Stimulated activated CD8-positive, alpha-beta memory T cell treated with anti-CD3 and anti-CD28 coated beads, Interleukin-7, amount 100 ng/mL, for 1 hour (primary cell): ENCODE data around the gene PDZRN3.

Source experiments
- DNase-seq, 2 donors: peaks; one replicate each; pipeline ENCODE4 v3.0.0-alpha.2; 2020; ENCODE audit warnings: low read depth in 2 of 2

Gene PDZRN3

DNA sequence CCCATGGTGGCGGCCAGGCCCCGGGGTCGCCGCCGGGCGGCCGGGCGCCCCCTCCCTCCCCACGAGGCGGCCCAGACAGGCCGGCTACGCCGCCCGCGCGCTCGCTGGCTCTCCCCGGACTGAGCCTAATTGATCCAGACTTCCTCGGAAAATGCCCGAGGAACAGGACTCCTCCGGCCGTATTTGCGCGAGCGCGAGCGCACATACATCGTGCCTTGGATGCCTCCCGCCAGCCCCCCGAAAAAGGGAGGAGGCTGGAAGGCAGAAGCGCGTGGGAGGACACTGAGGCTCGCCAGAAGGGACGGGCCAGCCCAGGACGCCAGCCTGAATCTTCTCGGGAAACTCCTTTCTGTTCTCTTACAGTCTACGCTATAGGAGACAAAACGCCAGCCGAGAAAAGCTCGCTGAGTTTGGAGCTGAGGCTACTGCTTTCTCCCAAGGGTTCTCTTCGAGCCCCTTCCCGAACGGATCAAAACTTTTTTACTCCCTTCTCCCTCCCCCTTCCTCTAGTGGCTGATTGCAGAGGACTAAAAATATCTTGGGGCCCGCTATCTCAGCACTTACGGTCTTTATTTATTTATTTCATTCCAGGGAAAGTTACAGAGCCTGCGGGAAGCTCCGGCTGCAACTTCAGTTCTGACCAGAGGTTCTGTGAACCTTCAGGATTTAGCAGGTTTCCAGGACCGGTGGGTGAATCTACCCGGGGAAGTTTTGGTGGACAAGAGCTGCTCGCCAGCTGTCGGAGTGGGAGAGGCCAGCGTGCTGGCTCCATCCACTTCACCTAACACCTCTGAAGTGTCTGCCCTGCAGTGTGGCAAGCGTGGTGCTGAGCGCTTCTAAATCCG, at the start of gene PDZRN3:
Gene PDZRN3, minus strand, starts transcription at position 121 of the 845 bp plus-strand sequence.
- no peak for DNase-seq

DNA sequence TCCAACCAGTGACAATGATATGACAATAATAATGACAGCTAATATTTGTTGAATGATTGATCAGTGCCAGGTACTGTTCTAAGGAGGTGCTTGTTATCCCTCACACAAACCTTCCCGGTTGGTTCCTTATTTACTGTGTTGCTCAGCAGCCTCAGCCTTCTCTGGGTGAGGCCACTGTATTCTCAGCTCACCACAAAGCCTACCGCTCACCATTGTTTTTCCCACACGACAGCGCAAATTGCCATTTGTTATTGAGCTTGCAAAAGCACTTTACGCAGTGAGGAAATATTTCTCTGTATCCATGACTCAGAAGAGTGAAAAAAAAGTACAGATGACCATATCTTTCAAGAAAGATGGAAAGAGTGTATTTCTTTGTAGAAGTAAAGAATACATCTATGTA, 49.5 kb upstream of the PDZRN3 start:
- DNase-seq, result no peak

DNA sequence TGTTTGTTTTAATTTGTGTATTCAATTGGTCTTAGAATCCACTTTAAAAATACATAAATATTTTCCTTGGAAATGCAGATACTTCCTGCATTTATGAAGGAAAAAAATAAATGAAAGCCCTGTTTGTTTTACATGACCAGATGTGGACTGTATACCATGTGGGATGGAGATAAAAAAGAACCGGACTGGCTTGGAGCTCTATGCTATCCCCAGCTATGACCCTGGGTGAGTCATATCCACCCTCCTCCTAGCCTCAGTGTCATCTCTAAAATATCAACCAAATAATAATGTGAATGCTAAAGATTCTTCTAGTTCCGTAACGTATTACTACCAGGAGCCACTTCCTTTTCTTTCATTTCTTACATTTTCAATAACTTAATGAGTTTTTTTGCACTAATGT, 44.5 kb upstream of the PDZRN3 start:
- DNase-seq, result no peak

DNA sequence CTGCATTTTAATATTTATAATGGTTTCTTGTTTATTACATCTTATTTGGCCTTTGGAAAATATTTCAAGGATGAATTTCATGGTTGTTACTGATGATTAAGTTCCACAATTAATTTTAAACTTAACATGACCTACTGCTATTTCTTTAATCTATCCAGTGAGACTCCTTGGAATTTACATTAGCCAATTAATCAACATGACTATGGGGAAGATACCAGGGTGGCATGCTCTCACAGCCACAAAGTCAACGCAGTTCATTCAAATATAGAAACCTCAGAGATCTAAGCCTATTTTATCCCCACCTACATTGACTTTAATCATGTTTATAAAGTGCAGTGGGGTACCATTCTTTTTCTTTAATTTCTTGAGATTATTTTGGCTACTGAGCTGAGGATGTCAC, 43.6 kb upstream of the PDZRN3 start:
- DNase-seq, result no peak

DNA sequence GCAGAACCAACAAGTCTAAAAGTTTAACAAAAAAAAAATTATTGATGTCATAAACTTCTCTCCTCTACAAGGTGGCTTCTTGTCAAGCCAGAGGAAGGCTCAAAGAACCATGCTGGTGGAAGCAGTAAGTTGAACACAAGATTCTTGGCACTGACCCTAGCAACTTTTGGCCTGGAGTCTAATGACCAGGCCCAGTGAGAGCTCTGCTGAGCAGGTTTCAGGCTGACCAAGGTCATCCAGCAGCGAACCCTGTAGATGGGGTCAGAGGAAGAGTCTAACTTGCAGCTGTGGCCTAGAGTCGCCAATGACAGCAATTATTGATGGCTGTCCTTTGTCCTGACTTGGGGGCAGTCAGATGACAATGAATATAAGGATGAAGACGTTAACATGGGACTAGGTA, 43.1 kb upstream of the PDZRN3 start:
- no peak for DNase-seq

DNA sequence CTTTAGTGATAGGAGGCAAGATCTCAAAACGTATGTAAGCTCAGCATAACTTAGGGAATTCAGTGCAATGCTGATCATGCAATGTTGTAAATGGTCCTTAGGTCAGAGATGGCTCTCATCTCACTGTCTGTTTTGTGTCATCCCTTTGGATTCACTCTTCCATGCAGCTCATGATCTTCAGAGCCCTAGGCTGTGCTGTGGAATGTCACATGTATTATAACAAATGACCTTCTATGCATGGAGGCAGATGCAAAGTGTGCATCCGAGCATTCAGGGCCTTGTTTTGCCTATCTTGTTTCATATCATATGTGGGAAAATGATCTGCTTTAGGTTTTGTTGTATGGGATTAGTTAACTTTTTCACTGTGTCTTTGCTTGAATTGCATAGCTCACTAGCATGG, 40.5 kb upstream of the PDZRN3 start:
- no peak for DNase-seq

DNA sequence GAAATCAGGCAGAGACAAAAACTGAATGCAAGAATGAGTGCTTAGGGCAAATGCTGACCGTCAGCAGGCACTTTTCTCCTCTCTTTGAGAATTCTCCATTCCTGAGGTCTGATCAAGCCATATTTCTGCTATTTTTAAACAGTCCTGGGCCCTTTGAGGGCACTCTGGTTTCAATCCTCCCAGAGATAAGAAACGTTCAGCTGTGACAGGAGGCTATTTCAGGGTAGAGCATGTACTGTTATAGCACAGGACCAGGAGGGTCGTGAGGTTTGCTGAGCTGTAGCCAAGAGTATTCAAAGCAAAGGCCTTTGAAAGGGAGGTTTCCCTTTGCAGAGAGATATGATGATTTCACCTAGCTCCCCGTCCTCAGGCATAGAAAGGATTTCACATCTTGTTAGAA, 39.6 kb upstream of the PDZRN3 start:
- no peak for DNase-seq

DNA sequence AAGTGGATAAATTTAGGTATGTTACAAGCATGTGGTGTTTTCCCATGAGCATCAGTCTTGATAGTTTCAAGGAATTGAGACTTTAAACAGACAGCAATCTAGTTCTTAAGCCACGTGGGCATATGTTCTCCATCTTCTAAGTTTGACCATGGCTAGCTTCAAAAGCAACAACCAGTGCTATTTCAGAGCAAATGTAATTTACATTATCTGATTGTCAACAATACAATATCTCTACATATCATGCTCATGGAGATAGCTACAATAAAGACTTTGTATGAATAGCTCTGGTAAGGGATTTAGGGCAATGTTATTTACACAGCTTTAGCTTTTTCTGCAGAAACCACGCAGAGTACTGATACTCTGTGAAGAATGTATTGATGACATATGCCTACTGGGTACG, 38.8 kb upstream of the PDZRN3 start:
- no peak for DNase-seq

DNA sequence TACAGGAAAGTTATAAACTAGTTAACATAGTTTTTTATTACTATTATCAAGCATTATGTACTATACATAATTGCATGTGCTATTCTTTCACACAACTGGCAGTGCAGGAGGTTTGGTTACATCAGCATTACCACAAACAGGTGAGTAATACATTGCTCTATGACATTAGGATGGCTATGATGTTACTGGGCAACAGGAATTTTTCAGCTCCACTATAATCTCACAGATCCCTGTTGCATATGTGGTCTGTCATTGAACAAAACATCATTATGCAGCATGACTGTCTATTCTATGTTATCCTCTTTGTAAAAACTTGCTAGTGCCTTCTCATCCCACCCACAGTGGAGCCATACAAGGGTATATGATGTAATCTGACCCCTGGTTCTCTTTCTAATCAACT, 36.5 kb upstream of the PDZRN3 start:
- DNase-seq, result no peak

DNA sequence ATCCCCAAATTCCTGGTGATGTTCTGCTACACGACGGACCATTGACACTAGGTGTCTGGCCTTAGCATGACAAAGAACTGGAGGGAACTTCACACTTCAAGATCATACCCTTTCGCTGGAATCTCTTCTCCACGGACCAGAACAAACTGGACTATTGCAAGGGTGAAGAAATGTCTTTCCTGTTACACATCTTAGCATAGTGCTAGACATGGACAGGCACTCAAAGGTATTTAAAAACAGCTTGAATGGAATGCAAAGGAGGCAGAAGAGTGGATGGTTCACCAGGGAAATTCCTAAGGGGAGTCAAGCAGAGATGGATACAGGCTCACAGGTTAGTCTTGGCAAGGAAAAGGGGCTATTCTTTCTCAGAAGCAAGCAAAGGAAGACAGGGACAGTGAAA, 33.5 kb upstream of the PDZRN3 start:
- no peak for DNase-seq

DNA sequence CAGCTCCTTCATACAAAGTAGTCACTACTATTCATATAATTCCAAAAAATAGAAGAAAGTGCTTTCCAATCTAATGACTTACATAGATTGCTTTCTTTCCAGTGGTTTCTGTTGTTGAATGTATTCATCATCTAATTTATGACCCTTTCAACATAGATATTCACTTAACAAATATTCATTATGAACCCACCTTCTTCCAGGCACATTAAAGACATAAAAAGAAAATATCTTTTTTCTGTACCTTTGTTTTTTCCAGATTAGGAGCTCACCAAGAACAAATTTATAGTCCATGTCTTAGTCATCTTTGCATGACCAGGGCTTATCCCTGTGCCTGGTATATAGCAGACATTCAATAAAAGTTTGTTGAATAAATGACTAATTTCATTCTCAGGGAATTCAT, 32.4 kb upstream of the PDZRN3 start:
- no peak for DNase-seq

DNA sequence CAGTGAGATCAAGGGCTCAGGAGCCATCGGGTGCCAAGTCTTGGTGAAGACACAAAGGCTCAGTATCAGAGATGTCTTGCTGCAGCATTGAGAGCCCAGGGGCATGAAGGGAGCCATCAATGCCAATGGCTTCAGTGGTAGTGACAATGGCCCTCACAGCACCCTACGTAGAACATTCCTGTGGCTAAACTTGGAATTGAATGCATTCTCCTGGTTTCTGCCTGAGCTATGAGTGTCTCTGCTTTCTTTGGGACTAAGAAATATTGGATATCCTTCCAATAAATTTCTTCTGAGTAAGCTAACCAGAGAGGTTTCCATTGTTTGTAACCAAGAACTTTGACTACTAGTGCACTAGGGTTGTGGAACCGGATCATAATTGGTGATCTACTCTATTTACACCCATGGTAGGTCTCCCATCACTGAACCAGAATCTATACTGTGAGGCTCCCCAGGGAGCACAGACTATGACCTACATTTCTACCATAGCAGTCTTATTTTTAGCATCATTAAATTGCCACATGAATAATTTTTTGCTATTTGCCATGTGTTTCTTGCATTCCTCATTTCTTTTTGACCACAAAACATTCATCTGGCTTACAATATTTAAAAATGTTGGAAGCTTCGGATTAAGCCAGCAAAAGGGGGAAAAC, 31.6 kb upstream of the PDZRN3 start:
- no peak for DNase-seq

DNA sequence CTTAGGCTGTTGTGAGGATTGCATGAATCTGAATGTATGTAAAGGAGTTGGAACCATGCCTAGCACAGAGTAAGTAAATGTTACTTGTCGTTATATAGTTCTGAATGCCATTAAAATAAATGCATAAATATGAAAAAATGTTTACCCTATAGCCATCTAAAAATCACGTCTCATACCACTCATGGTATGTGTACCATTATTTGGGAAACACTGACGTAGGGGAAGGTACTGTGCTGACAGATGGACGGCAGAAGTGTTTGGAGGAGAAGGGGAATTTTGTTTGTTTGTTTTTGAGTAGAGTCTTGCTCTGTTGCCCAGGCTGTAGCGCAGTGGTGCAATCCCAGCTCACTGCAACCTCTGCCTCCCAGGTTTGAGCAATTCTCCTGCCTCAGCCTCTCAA, 30.5 kb upstream of the PDZRN3 start:
- no peak for DNase-seq

DNA sequence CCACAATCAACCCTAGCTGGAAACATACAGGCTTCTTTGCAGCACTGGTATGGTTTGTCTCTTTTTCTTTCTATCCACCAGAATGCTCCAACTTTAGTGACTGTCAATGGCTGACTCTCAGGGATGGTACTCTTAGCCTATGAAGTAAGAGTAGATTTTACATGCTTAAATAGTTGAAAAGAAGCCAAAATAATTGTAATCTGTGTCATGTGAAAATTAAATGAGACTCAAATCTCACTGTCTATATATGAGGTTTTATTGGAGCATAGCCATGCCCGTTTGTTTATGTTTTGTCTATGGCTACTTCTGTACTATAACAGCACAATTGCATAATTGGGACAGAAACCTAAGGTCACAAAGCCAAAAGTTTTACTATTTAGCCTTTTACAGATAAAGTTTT, 29.1 kb upstream of the PDZRN3 start:
- DNase-seq, result no peak

DNA sequence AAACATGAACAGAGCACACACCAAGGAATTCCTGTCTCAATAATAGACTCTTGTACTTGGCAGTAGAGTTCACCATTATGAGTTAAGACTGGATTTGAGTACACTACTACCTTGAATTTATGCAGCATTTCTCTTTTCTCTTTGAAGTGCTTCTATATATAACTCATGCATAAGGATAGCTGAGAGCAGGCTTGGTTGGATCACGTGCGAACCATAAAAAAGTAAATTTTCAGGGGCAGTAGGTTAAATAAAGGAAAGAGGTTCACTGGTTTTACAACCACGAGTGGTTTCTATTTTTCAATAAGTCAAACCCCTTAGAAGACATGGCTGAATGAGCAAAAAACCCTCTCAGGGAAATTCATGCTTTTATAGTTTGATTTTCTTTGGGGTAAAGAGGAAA, 28.6 kb upstream of the PDZRN3 start:
- no peak for DNase-seq

DNA sequence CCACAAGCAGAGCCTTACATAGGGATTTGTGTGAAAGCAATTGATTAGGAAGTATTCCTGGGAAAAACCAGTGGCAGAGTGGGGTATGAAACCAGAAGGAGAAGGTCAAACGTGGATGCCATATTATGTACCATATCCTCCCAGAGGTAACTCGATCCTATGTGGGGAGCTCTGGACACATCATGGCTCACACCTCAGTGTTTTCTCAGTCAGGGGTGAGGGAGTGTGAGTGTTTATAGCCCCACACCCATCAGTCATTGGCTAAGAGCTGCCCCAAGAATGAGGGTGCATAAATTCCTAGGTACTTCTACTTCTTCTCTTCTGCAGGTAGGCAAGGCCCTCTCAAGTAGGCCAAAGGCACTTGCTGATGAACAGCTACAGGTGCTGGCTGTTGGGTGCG, 28.2 kb upstream of the PDZRN3 start:
- DNase-seq, result no peak

DNA sequence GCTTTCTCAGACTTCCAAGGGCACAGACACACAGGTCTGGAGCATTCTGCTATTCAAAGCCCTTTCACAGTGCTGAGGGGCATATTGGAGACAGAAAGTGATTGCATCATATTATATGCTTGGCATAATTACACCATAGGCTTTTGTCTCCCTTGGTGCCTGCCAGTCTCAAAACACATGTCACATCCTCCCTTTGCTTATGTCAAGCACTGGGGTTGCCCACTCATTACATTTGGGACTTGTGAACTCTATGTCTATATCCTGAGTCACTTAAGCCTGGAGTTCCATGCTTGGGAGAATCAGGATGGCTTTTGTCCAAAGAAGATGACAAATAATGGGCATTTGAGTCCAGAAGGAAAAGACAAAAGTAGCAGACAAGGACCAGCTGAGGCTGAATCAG, 12.3 kb upstream of the PDZRN3 start:
- no peak for DNase-seq

DNA sequence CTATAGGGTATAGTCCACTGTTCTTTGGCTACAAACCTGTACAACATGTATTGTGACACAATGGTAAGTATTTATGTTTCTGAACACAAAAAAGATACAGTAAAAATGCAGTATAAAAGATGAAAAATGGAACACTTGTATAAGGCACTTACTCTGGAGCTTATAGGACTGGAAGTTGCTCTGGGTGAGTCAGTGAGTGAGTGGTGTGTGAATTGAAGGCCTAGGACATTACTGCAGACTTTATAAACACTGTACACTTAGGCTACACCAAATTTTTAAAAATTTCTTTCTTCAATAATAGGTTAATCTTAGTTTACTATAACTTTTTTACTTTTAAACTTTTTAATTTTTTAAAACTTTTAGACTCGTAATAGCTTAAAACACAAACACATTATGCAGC, 10.5 kb upstream of the PDZRN3 start:
- DNase-seq, result no peak

DNA sequence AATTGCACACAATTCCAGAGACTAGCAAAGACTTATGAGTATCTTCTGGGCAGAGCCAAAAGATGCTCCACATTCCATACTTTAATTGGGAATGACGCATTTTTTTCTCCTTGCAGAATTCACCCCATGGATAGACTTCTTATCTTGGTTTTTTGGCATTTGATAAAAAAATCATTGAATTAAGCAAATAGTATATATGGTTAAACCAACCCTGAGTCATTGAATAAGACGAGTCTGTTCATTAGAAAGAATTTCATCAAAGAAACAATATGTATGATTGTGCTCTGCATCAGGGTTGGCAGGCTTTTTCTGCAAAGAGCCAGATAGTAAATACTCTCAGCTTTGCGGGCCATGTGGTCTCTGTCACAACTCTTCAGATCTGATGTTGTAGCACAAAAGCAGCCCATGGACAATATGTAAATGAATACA, 9.2 kb upstream of the PDZRN3 start:
- no peak for DNase-seq

DNA sequence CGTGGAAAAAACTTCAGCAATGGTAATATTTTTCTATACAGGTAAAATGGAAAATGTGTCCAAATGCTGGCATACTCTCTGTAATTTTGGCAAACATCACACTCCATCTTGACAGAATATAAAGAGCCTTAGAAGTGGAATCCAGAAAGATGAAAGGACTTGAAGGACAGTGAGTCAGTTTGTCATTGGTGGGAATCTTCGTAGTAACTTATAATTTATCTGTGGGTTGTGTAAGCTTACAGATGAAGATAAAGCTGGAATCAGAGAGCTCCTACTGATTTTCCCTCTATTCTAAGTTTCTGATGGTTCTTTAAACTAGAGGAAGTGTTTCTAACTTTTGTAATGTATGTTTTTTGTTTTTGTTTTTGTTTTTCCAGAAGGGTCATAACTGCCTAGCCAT, 8.7 kb upstream of the PDZRN3 start:
- DNase-seq, result no peak

DNA sequence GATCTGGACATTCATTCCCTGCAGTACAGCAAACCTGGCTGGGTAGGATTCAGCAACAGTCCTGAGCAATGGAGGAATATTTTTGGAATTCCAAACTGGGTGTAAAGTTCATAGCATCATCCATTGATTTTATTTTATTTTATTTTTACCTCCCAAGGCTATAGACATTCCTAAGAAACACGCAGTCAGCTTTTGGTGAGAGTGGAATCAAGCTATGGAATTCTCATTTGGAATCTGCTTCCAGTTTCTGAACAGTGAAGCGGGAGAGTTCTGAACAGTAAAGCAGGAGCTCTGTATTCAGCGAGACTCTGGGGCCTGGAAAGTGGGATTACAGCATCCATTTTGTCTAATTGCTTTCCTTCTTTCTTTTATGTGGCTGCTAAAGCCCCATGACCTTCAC, 1.4 kb upstream of the PDZRN3 start:
- no peak for DNase-seq

DNA sequence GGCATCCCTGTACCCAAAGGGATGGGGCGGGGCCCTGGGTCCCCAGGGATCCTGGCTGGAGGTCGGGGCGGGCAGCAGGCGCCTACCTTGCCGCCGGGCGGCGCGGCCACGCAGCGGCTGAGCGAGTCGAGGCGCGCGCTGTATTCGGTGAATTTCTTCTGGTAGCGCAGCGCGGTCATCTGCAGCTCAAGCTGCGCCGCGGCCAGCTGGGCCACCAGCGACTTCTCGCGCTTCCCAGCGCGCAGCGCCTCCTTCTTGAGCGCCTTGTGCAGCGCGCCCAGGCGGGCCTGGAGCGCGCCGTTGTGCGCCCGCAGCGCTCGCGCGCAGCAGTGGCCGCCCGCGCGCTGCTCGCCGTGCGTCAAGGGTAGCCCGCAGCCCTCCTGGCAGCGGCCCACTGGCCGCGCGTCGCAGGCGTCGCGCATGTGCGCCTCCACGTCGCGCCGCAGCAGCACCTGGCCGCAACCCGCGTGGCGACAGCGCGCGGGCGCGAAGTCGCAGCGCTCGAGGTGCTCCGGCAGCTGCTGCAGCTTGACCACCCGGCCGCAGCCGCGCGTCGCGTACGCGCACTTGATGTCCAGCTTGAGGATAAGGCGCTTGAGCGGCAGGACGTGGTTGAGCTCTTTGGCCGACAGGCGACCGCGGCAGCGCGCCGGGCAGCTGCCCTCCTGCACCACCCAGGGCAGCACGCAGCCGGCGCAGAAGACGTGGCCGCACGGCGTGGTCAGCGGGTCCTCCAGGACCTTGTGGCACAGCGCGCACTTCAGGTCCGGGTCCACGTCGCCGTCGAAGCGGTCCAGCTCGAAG, 522 bp downstream of the PDZRN3 start:
- no peak for DNase-seq

DNA sequence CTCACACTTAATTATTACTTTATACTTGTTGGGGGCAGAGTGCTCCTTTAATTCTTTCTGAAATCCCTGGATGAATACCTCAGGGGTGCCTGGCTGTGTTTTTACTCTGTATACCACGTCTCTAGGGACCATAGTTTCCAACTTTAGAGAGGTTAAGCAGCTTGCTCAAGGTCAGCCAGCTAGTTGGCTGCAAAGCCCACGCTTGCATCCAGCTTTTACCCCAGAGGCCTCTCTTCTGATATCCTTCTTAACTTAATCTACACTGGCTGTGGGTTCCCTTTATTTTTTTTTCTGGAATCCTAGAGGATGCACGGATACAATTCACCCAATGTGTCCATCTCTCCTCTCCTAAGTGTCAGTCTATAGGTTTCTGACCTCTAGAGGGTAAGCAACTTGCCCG, 1.4 kb downstream of the PDZRN3 start:
- DNase-seq, result no peak
